Limb (tissue), 2 donors: ENCODE measurements around the gene CARD11.
A peak's percentile ranks its signal among the peaks of the same experiment; 100 is the strongest.

Source experiments
- DNase-seq, 2 donors: peaks; one replicate each; pipeline ENCODE4 v3.0.0-alpha.2; 2016; ENCODE audit errors: extremely low spot score in 2 of 2

Gene CARD11

GRCh38 chr7:2982831-2983230, 60.8 kb downstream of the CARD11 start:
- DNase-seq, result no peak

- no peak for DNase-seq
Observed at GRCh38 chr7:2982401-2982800, 61.3 kb downstream of the CARD11 start.

- no peak for DNase-seq
Observed at GRCh38 chr7:2981103-2981480, 62.6 kb downstream of the CARD11 start.

- no peak for DNase-seq
Observed at GRCh38 chr7:2980401-2981102, 63.1 kb downstream of the CARD11 start.

- no peak for DNase-seq
Observed at GRCh38 chr7:2979951-2980350, 63.7 kb downstream of the CARD11 start.

GRCh38 chr7:2979201-2979631, 64.5 kb downstream of the CARD11 start:
- no peak for DNase-seq

GRCh38 chr7:2978408-2978807, 65.3 kb downstream of the CARD11 start:
- DNase-seq, result no peak

- DNase-seq, result no peak
Observed at GRCh38 chr7:2975821-2976371, 67.8 kb downstream of the CARD11 start.

- DNase-seq, result no peak
Observed at GRCh38 chr7:2974093-2974819, 69.4 kb downstream of the CARD11 start.

- no peak for DNase-seq
Observed at GRCh38 chr7:2972835-2973161, 70.9 kb downstream of the CARD11 start.

GRCh38 chr7:2971914-2972834, 71.5 kb downstream of the CARD11 start:
- no peak for DNase-seq

GRCh38 chr7:2970861-2971260, 72.8 kb downstream of the CARD11 start:
- no peak for DNase-seq

- DNase-seq, result no peak
Observed at GRCh38 chr7:2970307-2970664, 73.4 kb downstream of the CARD11 start.

- peak in 1 of 2 donors; percentile 3 for DNase-seq
Observed at GRCh38 chr7:2969398-2970306, 74.0 kb downstream of the CARD11 start.

GRCh38 chr7:2968616-2969397, 74.9 kb downstream of the CARD11 start:
- DNase-seq, result peak in 1 of 2 donors; percentile 12

GRCh38 chr7:2968176-2968575, 75.5 kb downstream of the CARD11 start:
- DNase-seq, result peak in 1 of 2 donors; percentile 17

GRCh38 chr7:2967705-2968104, 76.0 kb downstream of the CARD11 start:
- DNase-seq, result peak in 1 of 2 donors; percentile 3

- peak in 1 of 2 donors; percentile 3 for DNase-seq
Observed at GRCh38 chr7:2967253-2967652, 76.4 kb downstream of the CARD11 start.

GRCh38 chr7:2966466-2967078, 77.1 kb downstream of the CARD11 start:
- peak in 1 of 2 donors; percentile 6 for DNase-seq
